Activated CD4-positive, alpha-beta T cell treated with anti-CD3 and anti-CD28 coated beads, Interleukin-2, Interleukin-6, amounts not matched to agents 100 ng/mL and 50 ng/mL, durations not matched to agents 16 hours and 8 hours (primary cell): ENCODE measurements around the gene CERS6.
"Not testable (repeated sequence)": the region's sequence is repeated elsewhere in the genome, so short reads cannot be mapped to it uniquely, and the experiment has no call there.

Source experiments
- DNase-seq: peaks from one replicate; pipeline ENCODE4 v3.0.0-alpha.2; 2020

Gene CERS6

DNA sequence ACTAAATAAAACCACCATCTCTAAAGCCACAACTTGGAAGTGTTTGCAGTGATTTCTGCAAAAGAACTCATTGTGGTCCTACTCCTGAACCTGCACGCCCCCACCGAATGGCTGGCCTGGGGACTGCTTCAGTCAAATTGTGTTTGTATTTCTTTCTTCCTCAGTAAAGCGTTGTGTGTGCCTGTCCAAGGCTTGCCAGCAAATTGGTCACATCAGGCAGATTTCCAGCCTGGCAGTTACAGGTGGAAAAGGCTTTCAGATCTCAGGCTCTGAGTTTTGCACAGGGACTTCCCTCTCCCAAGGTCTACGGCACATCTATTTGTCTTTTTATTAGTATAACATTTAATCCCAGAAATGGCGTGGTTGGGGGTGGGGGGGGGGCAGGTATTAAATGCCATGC, 292.4 kb downstream of the CERS6 start:
- no peak for DNase-seq

DNA sequence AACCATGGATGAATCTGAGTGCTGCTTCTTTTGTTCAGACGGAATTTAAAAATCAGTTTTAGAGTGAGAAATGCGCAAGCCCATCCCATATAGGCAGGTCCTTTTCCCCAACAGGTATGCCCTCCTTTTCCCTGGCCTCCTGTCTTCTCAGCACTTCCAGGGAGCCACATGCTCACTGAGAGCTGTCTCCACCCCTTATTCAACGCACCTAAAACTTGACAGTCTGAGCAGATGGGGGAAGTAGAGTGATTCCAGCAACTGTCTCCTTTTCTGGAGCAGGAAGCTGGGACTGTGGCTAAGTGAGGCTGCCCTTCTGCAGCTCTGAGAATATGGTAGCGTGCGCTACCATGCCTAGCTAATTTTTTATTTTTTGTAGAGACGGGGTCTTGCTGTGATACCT, 293.2 kb downstream of the CERS6 start:
- DNase-seq = no peak

DNA sequence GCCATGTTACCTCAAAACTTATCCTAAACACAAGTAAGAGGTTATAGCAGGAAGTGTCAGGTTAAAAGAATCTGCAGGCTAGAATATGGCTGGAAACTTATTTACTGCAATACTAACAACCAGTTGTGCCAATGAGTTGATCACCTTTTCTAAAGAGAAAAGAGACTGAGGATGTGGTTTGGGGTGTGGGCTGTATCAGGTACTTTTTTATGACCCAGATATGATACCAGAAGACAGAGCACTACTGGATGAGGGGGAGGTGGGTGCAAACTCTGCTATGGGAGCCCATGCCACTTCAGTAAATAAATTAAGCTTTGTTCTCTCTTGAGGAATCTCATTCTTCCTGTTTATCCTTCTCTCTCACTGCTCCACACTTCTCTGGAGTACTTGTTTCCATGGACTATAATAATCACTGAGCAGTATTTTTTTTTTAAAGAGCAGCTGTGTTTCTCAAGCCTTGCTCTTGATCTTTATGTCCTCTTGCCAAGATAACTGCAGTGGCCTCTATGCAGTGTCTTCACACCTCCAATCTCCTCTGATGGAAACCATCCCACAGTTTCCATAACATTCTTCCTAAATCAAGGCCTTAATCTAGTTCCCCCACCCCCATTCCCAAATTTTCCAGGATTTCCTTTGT, 295.1 kb downstream of the CERS6 start:
- DNase-seq = peak; percentile 13

DNA sequence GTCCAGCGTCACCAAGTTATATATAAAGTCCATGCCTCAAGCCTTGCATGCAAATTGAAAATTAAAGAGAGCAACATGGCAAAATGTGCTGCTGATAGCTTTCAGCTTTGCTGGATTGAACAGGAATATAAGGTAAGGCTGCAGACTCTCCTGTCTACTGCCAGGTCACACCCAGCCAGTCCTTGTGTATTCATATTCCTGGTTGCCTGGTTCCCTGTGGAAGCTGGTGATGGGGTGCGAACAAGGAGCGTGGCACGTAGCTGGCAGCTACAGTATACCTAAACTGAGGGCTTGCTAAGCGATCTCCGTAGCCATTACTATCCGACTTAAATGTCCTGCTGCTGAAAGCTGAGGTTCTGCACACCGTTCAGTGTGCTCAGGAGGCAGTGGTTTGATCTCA, 296.3 kb downstream of the CERS6 start:
- DNase-seq = no peak

DNA sequence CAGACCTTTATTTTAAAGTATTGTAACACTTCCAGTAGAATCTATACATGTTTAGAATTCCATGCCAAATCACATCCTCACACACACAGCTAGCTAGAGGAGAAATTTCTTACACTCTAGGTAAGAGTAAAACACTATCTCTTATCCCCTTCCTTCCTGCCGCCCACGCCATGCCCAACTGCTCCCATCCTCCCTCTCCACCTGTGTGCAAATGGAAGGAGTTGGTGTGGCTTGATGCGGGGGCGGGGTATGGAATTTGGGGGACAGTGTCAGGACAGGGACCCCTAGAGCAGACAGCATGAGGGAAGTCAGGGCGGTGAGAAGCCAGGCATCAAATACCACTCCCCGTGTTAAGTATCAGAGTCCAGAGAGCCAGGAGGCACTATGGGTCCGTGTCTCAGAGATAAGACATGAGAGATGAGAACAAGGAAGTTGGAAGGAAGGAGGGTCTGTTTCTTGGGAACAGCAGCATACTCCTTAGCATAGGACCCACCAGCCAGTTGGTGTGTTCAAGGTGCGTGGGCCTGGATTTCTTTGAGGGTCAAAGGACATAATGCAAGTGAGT, 297.8 kb downstream of the CERS6 start:
- DNase-seq = no peak

DNA sequence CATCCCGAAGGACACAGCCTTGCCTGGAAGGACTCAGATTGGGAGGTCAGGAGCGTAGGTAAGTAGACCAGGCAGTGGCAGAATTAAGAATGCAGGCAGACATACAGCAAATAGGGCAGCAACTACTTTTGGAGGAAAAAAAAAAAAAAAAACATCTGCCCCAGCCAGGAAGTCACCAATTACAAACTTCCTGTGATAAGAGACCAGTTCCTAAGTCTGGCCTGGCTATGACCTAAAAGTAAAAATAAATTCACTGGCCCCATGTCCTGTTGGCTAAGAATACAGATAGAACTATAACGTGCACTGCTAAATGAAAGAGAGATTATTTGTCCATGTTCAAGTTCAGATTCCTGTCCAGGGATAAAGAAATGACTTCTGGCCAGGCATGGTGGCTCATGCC, 301.2 kb downstream of the CERS6 start:
- DNase-seq = no peak

DNA sequence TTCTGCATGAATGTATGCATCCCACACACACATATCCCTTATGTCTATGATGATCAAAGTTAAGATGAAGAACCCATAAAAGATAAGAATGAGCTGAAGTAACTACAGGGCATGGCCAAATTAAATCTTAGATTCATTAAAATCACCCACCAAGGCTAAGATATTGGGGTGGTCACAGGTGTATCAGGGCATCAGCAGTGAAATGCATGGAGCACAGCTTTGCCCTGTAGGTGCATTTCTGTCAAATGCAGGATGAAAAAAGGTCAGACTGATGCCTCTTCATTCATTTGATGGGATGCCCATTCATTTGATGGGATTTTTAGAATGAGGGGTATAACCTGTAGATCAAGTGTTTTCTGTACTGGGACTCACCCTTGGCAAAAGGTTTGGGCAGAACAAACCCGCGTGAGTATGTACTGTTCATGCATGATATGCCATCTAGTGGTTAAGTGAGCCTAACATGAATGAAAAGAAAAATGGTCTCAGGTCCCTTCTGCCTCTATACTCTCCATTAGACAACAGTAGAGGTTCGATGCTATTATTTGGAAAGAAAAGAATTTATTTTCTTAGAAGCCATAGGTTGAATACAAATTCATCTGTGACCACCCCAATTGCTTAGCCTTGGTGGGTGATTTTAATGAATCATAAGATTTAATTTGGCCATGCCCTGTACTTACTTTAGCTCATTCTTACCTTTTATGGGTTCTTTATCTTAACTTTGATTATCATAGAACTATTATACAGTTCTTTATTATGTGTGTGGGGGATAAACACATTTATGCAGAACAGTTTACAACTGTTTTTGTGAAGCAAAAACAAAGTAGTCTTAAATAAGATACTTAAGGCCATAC, 303.1 kb downstream of the CERS6 start:
- peak; percentile 56 for DNase-seq

DNA sequence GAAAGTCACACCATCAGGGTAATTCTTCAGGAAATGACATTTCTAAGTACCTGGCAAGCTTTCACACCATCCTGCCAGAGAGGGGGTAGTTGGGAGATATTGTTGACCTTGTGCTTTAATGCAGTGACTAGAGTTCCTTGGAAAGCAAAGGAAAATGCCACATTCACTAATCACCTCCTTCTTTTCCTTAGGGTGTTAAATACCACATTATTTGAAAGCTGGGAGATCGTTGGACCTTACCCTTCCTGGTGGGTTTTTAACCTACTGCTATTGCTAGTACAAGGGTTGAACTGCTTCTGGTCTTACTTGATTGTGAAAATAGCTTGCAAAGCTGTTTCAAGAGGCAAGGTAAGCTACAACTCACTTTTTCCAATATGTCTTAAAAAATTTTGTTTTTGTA, 309.3 kb downstream of the CERS6 start:
- no peak for DNase-seq

DNA sequence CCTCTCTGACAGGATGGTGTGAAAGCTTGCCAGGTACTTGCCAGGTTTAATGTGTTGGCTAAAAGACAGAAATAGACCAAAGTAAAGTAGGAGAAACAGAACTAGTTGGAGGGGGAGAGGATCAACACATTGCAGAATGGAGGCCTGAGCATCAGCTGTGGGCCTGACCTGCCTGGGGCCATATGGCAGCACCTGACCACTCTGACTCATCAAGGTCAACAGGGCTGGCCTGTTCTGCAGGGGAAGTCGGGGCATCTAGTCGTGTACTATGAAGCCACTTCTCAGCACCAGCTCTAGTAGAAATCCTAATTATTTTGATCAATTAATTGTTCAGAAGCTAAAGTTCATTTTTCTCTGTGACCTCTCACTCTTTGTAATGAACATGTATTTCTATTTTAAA, 310.5 kb downstream of the CERS6 start:
- no peak for DNase-seq

DNA sequence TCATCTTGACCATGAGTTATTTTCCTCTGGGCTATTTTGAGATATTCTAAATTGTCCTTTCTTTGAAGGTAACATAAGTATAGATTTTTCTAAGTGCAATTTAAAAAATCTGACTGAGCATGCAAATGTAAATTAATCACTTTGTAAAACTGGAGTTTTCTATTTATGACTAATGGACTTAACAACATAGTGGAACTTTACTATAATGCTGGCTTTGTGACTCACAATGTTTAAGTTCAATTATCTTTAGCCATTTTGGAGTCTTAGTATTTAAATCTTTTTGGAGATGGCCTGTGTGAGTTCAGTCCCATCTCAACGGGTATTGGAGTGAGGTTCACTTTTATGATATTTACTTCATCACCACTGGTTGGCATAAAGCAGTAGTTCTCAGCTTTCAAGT, 311.2 kb downstream of the CERS6 start:
- no peak for DNase-seq

DNA sequence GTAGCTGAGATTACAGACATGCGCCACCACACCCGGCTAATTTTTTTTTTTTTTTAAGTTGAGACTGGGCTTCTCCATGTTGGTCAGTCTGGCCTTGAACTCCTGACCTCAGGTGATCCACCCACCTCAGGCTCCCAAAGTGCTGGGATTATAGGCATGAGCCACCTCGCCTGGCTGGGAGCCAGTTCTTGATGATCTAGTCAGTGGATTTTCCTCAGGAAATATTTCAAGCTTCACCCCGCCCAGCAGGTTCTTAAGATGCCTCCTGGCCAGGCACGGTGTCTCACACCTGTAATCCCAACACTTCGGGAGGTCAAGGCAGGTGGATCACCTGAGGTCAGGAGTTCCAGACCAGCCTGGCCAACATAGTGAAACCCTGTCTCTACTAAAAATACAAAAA, 312.3 kb downstream of the CERS6 start:
- not testable (repeated sequence) for DNase-seq

DNA sequence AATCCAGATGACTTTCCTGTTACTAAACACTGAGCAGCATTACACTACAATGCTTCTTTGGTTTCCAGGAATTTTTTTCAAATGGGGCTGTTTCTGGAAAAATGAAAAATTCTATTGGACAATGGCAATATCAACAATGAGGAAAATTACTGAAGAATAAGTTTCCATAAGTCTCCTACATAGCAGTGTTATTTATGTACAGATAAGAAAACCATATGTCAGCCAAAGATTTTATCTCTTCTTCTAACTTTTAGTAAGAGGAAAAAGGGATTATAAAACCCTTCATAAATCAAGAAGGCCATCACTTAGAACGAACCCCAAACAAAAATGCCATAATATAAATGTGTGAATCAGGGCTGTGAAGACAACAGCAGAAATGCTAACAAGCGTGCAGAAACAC, 314.7 kb downstream of the CERS6 start:
- no peak for DNase-seq

DNA sequence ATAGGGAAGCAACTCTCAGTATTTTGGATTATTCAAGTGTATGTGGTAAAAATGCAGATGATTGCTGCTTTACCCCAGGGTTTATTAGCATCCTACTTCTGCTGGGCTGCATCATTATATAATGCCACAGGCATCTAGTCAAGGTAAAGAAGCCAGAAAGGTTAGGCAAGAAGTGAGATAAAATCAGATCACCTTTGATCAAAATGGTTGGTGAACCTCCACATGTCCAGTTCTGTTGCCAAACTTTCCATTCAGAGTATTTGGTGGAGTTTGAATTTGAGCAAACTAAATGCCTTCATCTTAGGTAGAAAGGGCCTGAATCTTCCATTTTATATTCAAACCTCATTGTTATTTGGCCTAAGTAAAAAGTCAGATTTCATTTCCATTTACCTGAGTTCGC, 316.6 kb downstream of the CERS6 start:
- DNase-seq = no peak

DNA sequence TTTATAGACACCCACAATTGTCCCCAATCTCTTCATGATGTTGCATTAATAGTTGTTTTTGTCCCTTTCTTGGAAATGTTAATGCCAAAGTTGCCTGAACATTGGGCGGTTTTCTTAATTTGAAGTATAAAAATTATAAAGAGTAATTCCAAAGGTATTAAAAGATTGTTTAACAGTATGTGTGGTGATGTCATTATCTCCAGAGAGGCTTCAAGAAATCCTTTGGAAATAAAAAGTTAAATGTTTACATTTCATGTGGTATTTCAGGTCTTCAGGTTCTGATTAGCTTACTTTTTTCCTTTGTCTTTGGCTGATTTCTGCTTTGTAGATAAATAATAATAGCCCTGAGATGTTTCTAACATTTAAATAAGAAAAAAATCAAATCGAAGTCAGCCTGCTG, 317.1 kb downstream of the CERS6 start:
- no peak for DNase-seq

DNA sequence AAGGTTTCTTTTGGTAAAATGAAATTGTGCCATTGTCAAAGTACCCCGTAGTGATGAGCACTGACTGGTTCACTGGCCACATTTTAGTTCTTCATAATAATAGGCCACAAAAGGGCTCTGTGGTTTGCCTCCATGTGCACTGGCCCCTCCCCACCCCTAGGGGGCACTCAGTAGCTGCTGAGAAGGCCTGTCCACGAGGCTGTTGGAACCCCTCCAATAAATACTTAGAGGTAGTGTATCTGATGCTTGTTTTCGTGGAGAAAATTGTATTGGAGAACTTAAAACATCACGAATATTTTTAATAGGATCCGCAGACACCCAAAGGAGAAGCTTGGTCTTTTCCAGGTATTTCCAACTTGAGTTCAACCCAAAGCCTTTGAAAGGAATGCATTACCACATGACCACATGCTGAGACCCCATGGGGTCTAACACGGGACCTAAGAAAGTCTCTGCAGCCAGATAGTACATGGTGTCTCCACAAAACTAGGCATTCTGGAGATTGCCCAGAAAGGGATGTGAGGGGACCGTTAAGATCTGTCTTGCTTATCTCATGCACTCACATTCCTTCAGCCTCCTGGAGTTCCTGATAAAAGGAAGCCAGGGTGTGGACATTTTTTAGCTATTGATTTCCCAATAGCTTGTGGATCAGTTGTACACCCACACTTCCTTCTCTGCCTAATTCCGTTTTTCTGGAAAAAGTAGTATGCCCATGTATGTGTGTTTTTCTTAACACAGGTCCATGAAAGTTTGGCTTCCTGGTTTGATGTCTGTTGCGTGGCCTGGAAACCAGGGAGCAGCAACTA, 317.8 kb downstream of the CERS6 start:
- DNase-seq = peak; percentile 70

DNA sequence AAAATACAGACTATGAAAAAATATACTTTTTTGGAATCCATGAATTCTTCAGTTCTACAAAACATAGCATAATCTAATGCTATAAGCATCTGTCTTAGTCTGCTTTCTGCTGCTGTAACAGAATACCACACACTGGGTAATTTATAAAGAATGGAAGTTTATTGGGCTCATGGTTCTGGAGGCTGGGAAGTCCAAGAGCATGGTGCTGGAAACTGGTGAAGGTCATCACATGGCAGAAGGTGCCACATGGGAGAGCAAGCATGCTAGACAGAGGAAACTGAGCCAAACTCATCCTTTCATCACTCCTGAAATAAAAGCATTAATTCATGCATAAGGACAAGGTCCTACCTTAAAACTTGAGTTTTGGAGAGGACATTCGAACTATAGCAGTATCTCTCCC, 319.8 kb downstream of the CERS6 start:
- no peak for DNase-seq

DNA sequence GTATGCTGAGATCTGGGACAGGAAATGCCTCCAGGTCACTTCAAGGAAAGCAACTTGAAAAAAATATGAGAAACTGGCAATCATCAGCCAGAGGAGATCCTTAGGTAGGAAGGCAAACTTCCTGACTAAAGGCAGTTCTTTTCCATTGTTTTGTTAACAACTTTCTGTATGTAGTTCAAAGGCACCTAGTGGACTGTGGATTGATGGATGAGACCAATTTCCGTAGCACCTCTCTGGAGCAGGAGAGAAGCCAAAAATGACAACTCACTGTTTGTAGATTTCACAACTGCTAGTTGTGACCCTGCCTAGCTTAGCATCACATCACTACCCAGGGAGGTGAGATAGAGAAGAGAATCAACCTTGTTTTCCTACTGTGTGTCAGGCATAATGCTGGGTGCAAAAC, 324.6 kb downstream of the CERS6 start:
- DNase-seq = no peak

DNA sequence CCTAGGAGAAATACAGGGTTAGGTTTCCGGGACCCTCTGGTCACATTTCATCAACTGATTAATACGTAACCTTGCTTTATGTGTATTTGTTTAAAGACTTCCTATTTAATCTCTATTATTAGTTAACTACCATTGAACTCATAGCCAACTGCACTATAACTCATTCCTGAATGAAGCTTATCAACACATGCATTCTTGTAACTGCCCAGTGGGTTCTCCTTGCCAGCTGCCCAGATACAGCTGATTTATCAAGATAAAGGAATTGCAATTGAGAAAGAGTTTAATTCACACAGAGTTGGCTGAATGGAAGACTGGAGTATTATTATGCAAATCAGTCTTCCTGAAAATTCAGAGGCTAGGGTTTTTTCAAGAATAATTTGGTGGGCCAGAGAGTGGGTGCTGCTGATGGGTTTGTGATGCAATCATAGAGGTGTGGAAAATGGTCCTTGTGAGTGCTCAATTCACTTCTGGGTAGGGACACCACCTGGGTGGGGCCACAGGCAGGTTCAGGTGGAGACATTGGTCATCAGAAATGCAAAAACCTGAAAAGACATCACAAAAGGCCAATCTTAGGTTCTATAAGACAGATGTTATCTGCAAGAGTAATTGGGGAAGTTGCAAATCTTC, 325.2 kb downstream of the CERS6 start:
- no peak for DNase-seq

DNA sequence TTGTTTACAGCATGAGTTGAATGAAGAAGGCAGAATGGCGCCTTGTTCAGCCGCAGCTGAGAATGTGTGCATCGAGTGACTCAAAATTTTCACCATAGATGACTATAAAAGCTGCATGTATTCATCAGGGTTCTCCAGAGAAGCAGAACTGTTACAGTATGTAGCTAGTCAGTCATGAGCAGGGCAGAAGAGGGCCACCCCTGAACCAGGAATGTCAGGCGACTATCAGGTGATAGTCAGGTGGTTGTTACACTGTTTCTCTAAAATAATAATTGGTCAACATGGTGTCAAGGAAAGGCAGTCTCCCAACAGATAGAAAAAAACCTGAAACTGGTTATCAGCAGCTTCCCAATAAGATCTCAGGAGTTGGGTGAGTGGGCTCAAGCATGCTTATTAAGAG, 326.2 kb downstream of the CERS6 start:
- no peak for DNase-seq

DNA sequence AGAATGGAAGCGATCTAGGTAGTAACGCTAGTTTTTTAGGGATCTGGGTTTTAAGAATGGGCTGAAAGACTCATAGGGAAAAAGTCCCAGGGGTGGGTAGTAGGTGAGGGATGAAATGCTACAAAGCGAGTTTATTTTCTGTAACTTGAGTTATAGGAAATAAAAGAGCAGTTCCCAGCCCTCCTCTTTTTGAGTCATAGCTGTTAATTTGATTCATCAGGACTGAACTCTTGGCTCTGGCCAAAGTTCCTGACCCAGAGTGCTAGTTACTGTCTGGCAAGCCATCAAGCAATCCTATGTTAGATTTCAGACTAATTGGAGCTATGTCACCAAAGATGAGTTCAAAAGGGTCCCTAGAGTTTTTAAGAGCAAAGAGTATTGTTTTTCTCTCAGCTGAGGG, 328.9 kb downstream of the CERS6 start:
- no peak for DNase-seq

DNA sequence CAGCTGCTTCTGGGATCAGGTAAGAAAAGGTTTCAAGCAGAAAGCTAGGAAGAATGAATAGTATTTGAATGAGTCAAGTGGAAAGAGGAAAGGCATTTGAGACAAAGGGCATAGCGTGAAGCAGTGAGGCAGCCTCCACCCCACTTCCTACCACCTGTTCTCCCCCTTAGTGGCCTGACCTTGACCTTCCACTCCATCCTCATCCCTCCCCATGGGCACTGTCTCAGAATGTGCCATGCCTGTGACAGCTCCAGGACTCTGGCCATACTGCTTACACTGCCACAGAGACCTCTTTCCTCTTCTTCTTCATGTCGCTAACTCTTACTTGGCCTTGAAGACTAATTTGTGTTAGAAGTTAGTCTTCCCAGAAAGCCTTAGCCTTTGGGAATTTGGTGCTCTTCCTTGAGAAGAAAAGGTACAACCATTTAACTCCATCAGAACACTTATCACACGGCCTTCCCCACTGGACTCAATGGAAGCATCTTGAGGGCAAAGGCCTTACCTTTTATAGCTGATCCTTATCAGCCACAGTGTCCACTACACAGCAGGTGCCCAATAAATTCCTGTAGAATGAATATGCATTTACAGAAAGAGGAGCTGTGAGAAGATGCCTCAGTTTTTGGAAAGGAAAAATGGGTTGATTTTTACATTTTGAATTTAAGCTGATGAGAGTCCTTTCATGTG, 331.2 kb downstream of the CERS6 start:
- DNase-seq = no peak

DNA sequence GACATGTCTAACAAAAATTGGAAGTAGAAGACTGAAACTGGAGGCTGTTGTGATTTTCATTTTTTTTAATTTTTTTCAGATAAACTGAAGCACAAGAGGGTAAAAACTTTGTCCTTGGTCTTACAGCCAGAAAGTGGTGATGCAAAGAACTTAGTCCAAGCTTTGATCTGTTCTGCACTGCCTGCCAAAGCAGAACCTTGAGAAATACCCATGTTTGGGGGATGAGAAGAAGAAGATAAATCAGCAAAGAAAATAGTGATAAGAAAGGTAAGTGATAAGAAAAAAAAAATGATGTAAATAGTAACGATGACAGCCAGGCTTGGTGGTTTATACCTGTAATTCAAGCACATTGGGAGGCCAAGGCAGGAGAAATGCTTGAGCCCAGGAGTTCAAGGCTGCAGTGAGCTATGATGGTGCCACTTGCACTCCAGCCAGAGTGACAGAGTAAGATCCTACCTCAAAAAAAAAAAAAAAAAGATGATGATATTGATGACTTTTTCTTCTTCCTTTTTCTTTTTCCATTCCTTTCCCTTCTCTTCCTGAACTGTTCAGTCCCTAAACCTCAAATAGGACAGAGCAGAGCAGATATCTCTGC, 331.8 kb downstream of the CERS6 start:
- DNase-seq = no peak
